RWPE2 (cell line): ENCODE results near the gene SEMA4D.

Experiments used
- ATAC-seq: fragments of 200-7000 bp; cut with Tn5 transposase; 3 replicates; pipeline ENCODE4 v1.9.1; 2021; ENCODE audit warnings: low read depth
- DNase-seq: peaks from one replicate; pipeline ENCODE4 v3.0.0-alpha.2; 2020; ENCODE audit warnings: low spot score
- H3K27ac ChIP-seq: fragments of 450-650 bp; 2 replicates; pipeline ENCODE4 v1.5.1; 2017; ENCODE audit warnings: mild to moderate bottlenecking; ENCODE audit not compliant: poor library complexity, severe bottlenecking
- H3K27me3 ChIP-seq: fragments of 250-450 bp; sonication (Bioruptor Pico); 2 replicates; pipeline ENCODE4 v1.5.1; 2021; ENCODE audit warnings: mild to moderate bottlenecking, moderate library complexity; ENCODE audit not compliant: insufficient read depth, poor library complexity, severe bottlenecking
- H3K36me3 ChIP-seq: fragments of 250-450 bp; sonication (Bioruptor Pico); 2 replicates; pipeline ENCODE4 v1.5.1; 2020; ENCODE audit warnings: low read depth, mild to moderate bottlenecking, moderate library complexity
- H3K4me1 ChIP-seq: fragments of 250-450 bp; sonication (Bioruptor Pico); 2 replicates; pipeline ENCODE4 v1.5.1; 2021; ENCODE audit warnings: mild to moderate bottlenecking, moderate library complexity; ENCODE audit not compliant: insufficient read depth, poor library complexity, severe bottlenecking
- H3K4me3 ChIP-seq: fragments of 250-450 bp; sonication (Bioruptor Pico); 2 replicates; pipeline ENCODE4 v1.5.1; 2021; ENCODE audit warnings: mild to moderate bottlenecking, moderate library complexity; ENCODE audit not compliant: severe bottlenecking
- H3K9me3 ChIP-seq: fragments of 250-450 bp; sonication (Bioruptor Pico); 2 replicates; pipeline ENCODE4 v1.5.1; 2021; ENCODE audit warnings: mild to moderate bottlenecking, moderate library complexity; ENCODE audit not compliant: severe bottlenecking
- CTCF ChIP-seq: fragments of 450-650 bp; IDR thresholded peaks from one replicate; pipeline ENCODE4 v1.5.1; 2017; ENCODE audit warnings: mild to moderate bottlenecking, moderate library complexity; ENCODE audit not compliant: poor library complexity, severe bottlenecking

The SEMA4D gene

DNA sequence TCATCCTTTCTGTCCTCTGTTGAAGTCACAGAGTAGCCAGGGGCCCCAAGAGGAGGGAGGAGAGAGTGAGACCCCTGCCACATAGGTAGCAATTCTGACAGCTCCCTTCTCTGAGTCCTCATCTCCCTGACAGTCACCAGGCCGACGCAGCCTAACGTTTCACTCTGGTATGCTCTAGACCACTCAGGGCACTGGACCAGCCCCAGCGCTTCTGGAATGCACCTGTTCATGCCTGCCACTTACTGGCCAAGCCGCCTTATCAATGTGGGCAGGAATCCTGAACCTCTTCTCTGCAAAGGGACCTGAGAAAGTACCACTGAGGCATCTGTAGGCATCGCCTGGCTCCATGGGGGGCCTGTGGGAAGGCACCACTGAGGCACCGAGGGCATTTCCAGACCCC is 129.4 kb downstream of the SEMA4D start:
- no peak for TF ChIP-seq CTCF
- H3K36me3 ChIP-seq = no peaks in the 10 kb centered on the region
- H3K27ac ChIP-seq = no peak overlapping the region

DNA sequence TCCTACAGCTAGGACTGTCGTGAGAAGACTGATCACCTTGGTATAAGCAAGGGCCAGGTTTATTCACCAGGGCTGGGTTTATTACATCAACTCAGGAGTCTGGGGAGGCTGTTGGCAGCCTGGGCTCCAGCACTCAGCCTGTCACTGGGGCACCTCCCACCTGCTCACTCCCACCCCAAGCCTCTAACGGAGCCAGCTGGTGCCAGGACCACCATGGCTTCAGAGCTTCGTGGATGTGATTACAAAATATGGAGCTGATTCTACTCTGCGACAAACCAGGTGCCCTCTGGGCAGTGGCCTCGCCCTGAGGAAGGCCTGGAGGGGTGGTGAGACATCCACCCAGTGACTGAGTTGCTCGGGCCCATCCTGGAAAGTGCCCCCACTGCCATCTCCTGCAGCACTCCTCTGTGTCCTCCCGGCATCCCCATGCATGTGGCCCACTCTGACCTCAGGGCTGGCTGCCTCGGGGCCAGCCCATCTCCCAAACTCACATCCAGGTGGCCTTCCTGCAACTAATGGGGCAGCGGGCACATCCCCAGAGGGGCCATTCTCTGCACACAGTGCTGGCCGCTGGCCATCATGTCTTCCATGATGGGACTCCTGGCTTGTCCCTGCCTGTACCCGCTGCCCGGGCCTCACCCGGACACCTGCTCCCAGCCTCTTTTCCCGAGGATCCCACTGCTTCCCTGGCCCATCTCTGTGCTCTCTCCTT is 130.0 kb downstream of the SEMA4D start:
- Histone ChIP-seq H3K4me3 (no peak overlapping the region), H3K9me3 (no peaks in the 10 kb centered on the region), H3K4me1 (no peaks in the 10 kb centered on the region), H3K27ac (no peak overlapping the region), H3K27me3 (no peaks in the 10 kb centered on the region), H3K36me3 (no peaks in the 10 kb centered on the region)
- no peak for ATAC-seq
- peak; percentile 32 for DNase-seq
- no peak for TF ChIP-seq CTCF

More for the DNA sequence above, 129.4 kb downstream of the SEMA4D start:
- DNase-seq (no peak), ATAC-seq (no peak)
- no peaks in the 10 kb centered on the region for H3K9me3 ChIP-seq
- no peaks in the 10 kb centered on the region for H3K4me1 ChIP-seq
- no peaks in the 10 kb centered on the region for H3K27me3 ChIP-seq
- H3K4me3 ChIP-seq = no peak overlapping the region

- Histone ChIP-seq H3K4me3 (no peak overlapping the region), H3K36me3 (no peaks in the 10 kb centered on the region), H3K9me3 (no peaks in the 10 kb centered on the region), H3K4me1 (no peaks in the 10 kb centered on the region), H3K27ac (no peak overlapping the region), H3K27me3 (no peaks in the 10 kb centered on the region)
- TF ChIP-seq CTCF = no peak
- peak; percentile 17 for DNase-seq
- no peak for ATAC-seq
Measured at GRCh38 chr9:89367281-89367680, 130.6 kb downstream of the SEMA4D start.

DNA sequence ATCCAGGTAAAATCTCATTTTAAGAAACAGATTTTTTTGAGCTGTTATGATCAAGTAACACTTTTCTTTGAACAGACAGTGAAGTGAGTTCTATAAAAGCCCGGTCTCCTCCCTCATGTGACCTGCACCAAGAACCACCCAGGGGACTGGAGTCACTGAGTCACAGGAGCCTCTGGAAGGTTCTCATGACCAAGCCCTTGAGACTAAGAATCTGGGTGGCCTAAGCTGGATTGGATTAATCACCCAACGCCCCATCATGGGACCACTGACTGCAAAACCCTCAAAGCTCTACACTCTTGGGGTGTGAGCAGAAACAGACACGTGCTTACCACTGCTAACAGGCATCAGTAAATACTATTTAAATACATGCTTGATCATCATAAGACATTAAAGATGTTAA is 131.2 kb downstream of the SEMA4D start:
- DNase-seq (no peak), ATAC-seq (no peak)
- TF ChIP-seq CTCF = no peak
- H3K27me3 ChIP-seq = no peaks in the 10 kb centered on the region
- H3K27ac ChIP-seq = no peak overlapping the region
- H3K9me3 ChIP-seq = no peaks in the 10 kb centered on the region
- H3K4me3 ChIP-seq = no peak overlapping the region
- H3K4me1 ChIP-seq = no peaks in the 10 kb centered on the region
- peaks cover under 1% of the 10 kb centered on the region; the same call in 1 of the 2 replicates for H3K36me3 ChIP-seq

GRCh38 chr9:89365532-89365912 is 132.4 kb downstream of the SEMA4D start:
- DNase-seq = peak; percentile 22
- TF ChIP-seq CTCF = no peak
- H3K4me1 ChIP-seq = no peaks in the 10 kb centered on the region

More at GRCh38 chr9:89365532-89365912, 132.4 kb downstream of the SEMA4D start:
- Histone ChIP-seq H3K27ac (no peak overlapping the region), H3K9me3 (no peaks in the 10 kb centered on the region), H3K27me3 (no peaks in the 10 kb centered on the region), H3K4me3 (no peak overlapping the region), H3K36me3 (peaks cover 13% of the 10 kb centered on the region)
- no peak for ATAC-seq
